ENCODE results near the gene WNK1. TPM values are rescaled to one million over a fixed set of nuclear protein-coding genes. Genes with fewer than 3 reads are reported as not detected.

The WNK1 gene
- total RNA-seq, 1 experiment from 2014 or later: 117 TPM

GRCh38 chr12:870378-870777, 118.0 kb downstream of the WNK1 start:
- Mint-ChIP-seq H3K27ac (no peak overlapping the region), H3K4me1 (no peaks in the 10 kb centered on the region), H3K9me3 (no peaks in the 10 kb centered on the region), H3K36me3 (ENCODE audit: insufficient read depth in 1 of 3, low read depth in 3 of 3) (peaks cover 5 to 39% (median 29%) of the 10 kb centered on the region in 3 experiments), H3K27me3 (ENCODE audit: low read depth) (no peaks in the 10 kb centered on the region), H3K4me3 (no peak overlapping the region)
- H3K4me1 ChIP-seq (ENCODE audit: insufficient read depth, low read length): no peaks in the 10 kb centered on the region
- H2AK5ac ChIP-seq (ENCODE audit: insufficient read length, low read length): no peak overlapping the region
- no peak overlapping the region for H4K5ac ChIP-seq (ENCODE audit: insufficient read length, low read depth, low read length)
- no peak overlapping the region for H2BK15ac ChIP-seq (ENCODE audit: low read depth, low read length)
- H3K27ac ChIP-seq (ENCODE audit: insufficient read length, low read depth, low read length): no peak overlapping the region
- no peak overlapping the region for H3K9ac ChIP-seq (ENCODE audit: extremely low read depth, insufficient read length, low read length)
- no peak for DNase-seq
- H3K79me1 ChIP-seq (ENCODE audit: insufficient read depth, low read depth, low read length, poor library complexity, severe bottlenecking): no peaks in the 10 kb centered on the region
- H2BK12ac ChIP-seq (ENCODE audit: insufficient read length, low read depth, low read length): no peak overlapping the region
- no peaks in the 10 kb centered on the region for H4K20me1 ChIP-seq (ENCODE audit: control insufficient read depth, insufficient read depth, insufficient read length)
- H2BK20ac ChIP-seq (ENCODE audit: low read depth, low read length, poor library complexity, severe bottlenecking): no peak overlapping the region
- no peaks in the 10 kb centered on the region for H3K79me2 ChIP-seq (ENCODE audit: insufficient read depth, low read length)
- H3K14ac ChIP-seq (ENCODE audit: insufficient read depth, low read length): no peak overlapping the region
- no peak overlapping the region for H2BK120ac ChIP-seq (ENCODE audit: low read depth, low read length, poor library complexity, severe bottlenecking)
- no peak overlapping the region for H4K8ac ChIP-seq (replicated peaks; ENCODE audit: insufficient read length, low read depth, low read length)
- TF ChIP-seq, protein P1, sequence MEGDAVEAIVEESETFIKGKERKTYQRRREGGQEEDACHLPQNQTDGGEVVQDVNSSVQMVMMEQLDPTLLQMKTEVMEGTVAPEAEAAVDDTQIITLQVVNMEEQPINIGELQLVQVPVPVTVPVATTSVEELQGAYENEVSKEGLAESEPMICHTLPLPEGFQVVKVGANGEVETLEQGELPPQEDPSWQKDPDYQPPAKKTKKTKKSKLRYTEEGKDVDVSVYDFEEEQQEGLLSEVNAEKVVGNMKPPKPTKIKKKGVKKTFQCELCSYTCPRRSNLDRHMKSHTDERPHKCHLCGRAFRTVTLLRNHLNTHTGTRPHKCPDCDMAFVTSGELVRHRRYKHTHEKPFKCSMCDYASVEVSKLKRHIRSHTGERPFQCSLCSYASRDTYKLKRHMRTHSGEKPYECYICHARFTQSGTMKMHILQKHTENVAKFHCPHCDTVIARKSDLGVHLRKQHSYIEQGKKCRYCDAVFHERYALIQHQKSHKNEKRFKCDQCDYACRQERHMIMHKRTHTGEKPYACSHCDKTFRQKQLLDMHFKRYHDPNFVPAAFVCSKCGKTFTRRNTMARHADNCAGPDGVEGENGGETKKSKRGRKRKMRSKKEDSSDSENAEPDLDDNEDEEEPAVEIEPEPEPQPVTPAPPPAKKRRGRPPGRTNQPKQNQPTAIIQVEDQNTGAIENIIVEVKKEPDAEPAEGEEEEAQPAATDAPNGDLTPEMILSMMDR (conservative IDR thresholded peaks at IDR 0.05): no peak
- H3K18ac ChIP-seq (ENCODE audit: insufficient read length, low read depth, low read length): no peak overlapping the region
- no peak overlapping the region for H3T11ph ChIP-seq (ENCODE audit: low read length)
- no peak overlapping the region for H2BK5ac ChIP-seq (ENCODE audit: insufficient read length, low read length)
- no peak overlapping the region for H3K56ac ChIP-seq (ENCODE audit: insufficient read length, low read depth, low read length)
- no peak overlapping the region for H4K91ac ChIP-seq (ENCODE audit: insufficient read length, low read depth, low read length)
- no peaks in the 10 kb centered on the region for H3K9me3 ChIP-seq (ENCODE audit: control insufficient read depth, low read depth, low read length)
- H2AFZ ChIP-seq (ENCODE audit: low read length): no peak overlapping the region
- no peak overlapping the region for H3K4me2 ChIP-seq (ENCODE audit: insufficient read depth, insufficient read length, low read length)
- no peaks in the 10 kb centered on the region for H3K27me3 ChIP-seq (ENCODE audit: insufficient read depth, low read length)
- no peak overlapping the region for H3K4ac ChIP-seq (ENCODE audit: low read depth, low read length)
- WGBS (ENCODE audit: extremely low coverage, insufficient read length, low lambda C conversion rate): no CpG with 5 or more reads among the region's 1 CpG
- H3K23me2 ChIP-seq (ENCODE audit: insufficient read length, low read depth, low read length, poor library complexity, severe bottlenecking): no peaks in the 10 kb centered on the region
- H3K23ac ChIP-seq (ENCODE audit: insufficient read length, low read depth, low read length): no peak overlapping the region

Data from H9 (cell line).